GM03348 (cell line): Measurements from ENCODE around the gene OGG1.

Experiments
- DNase-seq: peaks from one replicate; pipeline ENCODE4 v3.0.0; 2012; ENCODE audit warnings: low spot score

The OGG1 gene

DNA sequence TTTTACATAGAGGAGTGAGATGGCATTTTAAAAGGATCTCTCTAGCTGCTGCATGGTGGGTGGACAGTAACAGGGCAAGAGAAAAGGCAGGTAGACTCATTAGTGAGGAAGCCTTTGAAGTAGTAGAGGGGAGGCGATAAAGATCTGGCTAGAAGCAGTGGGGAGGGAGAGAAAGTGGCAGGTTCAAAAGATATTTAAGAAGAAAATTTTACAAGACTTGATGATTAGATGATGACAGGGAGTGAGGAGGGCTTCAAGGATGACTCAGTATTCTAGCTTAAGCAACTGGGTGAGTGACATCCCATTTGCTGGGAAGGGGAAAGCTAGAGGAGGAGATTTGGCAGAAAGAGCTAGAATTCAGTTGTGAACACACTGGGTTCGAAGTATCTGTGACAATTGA lies 22.0 kb upstream of the OGG1 start:
- DNase-seq: no peak

DNA sequence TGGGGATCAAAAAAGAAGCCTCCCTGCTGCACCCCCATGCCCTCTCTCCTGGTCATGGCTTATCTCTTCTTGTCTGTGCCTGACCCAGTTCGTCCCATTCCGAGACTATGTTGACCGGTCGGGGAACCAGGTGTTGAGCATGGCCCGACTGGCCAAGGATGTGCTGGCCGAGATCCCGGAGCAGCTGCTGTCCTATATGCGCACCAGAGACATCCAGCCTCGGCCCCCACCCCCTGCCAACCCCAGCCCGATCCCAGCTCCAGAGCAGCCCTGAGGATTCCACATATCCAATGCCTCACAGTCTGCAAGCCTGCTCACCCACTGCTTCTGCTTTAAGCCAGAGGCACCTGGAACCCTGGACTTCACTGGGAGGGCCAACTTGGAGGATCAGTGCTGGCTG lies 20.3 kb upstream of the OGG1 start:
- DNase-seq: no peak

DNA sequence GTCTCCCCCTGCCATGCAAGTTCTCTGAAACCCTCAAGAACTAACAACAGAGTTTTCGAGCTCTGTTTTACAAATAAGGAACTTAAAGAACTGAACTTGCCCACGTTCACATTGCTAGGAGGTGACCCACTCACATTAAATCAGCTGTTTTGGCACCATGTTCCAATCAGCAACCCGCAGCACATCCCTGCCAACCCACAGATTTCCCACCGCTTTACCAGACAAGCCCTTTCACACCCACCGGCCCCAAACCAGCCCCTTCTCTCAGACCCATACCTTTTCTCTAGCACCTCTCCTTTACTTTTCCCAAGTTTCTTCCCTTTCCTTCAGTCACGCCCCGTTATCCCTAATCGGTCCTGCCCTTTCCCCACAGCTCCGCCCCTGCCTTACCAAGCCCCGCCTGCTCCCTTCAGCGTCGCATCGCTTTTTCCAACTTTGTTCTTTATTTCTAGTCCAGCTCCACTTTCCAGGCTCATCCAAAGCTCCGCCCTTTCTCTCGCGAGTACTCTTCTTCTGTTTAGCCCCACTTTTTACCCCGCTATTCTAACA lies 19.0 kb upstream of the OGG1 start:
- no peak for DNase-seq

DNA sequence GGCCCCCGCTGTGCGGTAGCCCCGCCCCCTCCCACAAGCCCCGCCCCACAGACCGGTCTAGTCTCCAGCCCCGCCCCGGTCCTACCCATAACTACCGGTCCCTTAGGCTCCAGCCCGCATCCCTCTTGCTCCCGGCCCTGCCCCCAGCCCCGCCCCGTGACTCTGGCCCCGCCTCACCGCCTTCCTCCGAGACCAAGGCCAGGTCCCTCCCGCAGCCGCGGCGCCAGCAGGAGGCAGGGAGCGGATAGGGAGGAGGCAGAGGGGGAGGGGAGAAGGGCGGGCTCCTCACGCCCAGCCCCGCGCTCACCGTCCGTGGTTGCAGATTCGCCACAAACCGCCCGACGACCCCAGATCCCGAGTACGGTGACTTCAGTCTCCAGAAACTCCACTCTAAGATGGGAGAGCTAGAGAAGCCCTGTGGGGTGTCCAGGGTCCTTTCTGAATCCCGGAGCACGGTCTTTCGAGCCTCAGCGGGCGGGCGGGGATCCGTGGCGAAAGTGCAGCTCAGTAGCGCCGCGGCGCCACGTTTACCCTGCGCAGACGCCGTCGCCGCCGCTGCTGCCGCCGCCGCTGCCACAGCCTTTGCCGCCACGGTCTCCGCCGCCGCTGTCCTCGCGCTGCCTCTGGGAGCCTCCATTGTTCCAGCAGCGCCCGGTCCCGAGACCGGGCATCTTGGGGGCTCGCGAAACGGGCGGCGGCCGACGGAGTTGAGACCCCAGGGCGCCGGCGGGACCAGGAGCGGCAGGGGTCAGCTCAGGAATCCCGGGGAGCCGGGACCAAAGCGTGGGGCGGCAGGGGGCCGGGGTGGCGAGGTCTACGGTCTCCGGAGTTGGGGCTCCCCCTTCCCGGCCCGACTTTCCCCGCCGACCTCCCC lies 18.3 kb upstream of the OGG1 start, which contains the start of gene BRPF1:
Gene BRPF1, plus strand, starts transcription at position 530 of the 874 bp plus-strand sequence. CDS start 2,406 bp downstream, outside the sequence.
- peak; percentile 99 for DNase-seq

DNA sequence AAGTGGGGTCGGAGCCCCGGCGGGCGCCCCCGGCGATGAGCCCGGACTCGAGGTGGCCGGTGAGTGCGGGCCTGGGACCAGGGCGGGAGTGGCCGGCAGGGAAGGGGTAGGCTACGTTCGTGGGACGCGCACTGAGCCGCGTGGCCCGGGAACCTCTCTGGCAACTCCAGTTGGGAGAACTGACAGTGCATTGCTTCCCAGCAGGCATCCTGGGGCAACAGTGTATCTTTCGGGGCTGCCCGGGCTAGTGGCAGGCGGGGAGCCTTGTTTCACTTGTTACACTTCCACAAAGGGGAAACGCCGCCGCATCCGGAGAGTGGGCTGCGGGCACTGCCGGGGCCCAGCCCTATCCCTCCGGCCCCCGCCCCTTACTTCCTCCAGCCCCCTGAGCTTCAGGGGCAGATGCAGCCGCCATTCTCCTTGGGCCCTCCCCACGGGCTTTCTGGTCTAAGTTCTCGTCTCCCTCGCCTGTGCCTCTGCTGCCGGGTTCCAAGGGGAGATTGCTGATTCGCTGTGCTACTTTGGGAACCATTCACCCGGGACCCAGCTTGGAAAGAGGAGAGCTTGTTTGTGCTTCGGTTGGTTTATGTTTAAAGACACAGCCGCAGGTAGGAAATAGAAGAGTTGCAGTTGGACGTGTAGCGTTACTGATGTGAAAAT lies 17.5 kb upstream of the OGG1 start:
- DNase-seq: peak; percentile 49

DNA sequence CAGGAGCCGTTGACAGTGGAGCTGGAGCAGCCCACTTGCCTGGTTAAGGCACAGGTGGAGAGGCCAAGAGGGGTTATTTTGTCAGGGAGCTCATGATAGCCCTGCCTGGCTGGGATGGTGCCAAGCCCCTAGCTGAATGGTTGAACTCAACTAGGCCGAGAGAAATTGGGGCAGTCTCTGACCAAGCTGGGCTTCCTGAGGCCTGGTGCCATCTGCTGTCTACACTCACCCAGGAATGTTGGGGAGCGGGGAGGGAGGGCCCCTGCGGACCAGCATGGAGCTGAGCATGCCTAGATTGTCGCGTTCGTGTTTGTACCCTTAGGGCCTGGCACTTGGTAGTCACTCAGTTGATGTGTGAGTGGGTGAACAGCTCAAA lies 17.0 kb upstream of the OGG1 start:
- peak; percentile 54 for DNase-seq

DNA sequence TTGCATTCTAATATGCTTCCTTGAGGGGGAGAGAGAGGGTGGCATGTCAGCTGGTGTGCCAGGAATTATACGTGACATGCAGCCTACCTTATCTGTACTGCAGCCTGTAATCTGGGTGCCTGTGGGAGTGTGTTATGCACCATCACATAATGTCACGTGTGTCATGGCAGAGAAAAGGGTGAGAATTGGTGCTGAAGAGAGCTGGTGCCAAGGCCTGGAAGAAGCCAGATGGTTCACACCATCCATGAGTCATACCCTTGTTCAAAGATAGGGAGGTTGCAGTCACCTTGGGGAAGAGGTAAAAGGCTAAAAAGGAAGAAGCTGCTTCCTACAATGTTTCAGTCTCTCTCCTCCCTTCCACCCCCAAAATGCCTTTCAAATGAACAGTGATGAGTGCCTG lies 12.9 kb upstream of the OGG1 start:
- no peak for DNase-seq

DNA sequence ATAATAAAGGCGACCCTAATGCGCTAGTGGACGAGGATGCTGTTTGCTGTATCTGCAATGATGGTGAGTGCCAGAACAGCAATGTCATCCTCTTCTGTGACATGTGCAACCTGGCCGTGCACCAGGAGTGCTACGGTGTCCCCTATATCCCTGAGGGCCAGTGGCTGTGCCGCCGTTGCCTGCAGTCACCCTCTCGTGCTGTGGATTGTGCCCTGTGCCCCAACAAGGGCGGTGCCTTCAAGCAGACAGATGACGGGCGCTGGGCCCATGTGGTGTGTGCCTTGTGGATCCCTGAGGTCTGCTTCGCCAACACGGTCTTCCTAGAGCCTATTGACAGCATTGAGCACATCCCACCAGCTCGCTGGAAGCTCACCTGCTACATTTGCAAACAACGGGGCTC lies 10.6 kb upstream of the OGG1 start:
- no peak for DNase-seq

DNA sequence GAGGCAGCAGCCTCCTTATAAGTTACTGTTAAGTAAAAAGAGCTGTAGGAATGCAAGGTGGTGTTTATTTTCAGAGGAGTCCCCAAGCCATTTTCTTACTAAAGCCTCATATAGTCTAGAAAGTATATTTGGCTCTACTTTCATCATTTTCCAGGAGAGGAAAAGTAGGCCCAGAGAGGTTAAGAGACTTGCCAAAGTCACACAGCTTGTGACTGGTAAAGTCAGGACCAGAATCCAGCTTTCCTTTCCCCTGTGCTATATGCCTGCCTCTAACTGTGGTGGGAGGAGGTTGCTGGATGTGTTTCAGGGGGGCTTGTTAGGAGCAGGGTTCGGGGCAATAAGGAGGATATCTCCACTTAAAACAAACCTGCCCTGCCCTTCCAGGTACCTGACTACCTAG lies 7.2 kb upstream of the OGG1 start:
- no peak for DNase-seq

DNA sequence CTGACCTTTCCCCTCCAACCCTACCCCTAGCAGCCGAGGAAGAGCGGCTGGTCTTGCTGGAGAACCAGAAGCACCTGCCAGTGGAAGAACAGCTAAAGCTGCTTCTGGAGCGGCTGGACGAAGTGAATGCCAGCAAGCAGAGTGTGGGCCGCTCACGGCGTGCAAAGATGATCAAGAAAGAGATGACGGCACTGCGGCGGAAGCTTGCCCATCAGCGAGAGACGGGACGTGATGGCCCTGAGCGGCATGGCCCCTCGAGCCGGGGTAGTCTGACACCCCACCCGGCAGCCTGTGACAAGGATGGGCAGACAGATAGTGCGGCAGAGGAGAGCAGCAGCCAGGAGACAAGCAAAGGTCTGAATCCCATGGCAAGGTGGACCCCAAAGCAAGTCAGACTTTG lies 6.2 kb upstream of the OGG1 start:
- no peak for DNase-seq

DNA sequence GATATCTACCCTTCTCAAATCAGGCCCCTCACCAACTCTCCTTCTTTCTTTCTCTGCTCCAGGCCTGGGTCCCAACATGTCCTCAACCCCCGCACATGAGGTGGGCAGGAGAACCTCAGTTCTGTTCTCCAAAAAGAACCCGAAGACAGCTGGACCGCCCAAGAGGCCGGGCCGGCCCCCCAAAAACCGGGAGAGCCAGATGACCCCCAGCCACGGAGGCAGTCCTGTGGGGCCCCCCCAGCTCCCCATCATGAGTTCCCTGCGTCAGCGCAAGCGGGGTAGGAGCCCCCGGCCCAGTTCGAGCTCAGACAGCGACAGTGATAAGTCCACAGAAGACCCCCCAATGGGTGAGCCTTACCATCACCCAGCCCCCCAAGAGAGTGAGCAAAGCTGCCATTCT lies 5.6 kb upstream of the OGG1 start:
- no peak for DNase-seq

DNA sequence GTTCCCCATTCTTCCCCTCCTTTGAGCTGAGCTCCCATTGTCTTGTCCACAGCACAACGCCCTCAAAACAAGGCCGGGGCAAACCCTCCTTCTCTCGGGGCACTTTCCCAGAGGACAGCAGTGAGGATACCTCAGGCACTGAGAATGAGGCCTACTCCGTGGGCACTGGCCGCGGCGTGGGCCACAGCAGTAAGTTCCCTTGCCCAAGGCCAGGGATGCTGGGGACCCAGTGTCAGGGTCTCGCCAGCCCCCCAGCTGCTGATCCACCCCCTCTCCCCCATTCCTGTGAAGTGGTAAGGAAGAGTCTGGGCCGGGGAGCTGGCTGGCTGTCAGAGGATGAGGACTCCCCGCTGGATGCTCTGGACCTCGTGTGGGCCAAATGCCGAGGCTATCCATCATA lies 4.2 kb upstream of the OGG1 start:
- DNase-seq: no peak

DNA sequence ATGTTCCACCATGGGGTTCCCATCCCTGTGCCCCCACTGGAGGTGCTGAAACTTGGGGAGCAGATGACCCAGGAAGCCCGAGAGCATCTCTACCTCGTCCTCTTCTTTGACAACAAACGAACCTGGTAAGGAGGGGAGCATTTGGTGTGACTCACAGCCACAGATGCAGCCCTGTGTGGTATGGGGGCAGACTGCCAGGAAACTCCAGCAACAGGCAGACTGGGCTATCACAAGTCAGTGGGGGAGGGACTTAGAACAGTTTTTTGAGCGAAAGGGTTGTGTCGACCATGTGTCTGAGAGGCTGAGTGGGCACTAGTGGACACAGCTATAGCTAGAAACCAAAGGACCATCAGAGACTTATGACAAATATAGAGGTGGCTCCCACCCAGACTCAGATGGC lies 3.4 kb upstream of the OGG1 start:
- DNase-seq: peak; percentile 36

DNA sequence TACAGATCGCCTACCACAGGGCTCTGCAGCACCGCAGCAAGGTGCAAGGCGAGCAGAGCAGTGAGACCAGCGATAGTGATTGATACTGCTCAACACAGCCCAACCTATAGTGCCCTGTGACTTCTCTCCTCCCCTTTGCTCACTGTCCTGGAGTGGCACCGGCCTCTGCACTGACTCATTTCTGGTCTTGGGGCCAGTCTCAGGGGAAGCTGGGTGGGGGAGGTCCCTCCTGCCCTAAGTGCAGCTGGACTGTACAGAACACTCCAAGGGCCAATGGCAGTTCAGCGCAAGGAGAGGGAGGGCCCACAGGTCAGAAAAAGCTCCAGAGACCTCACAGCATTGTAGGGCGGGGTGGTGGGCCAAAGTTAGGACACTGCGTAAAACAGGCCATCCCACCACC lies 2.5 kb upstream of the OGG1 start:
- DNase-seq: no peak

DNA sequence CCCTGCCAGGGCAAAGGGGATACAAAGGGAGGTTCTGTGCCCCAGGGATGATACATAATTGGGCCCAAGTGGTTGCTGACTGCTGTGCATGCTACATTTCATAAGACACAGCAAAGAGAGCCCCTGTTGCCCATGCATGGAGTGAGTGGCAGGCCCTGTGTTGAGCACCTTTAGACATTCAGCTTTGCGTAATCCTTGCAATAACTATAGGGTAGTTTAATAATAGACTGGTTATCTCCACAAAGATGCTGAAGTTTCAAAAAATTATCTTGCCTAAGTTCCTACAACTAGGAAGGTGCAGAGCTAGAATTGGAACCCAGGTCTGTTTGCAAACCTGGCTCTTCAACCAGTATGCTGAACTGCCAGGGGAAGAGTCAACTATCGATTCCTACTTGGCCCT lies 1.7 kb upstream of the OGG1 start:
- no peak for DNase-seq

DNA sequence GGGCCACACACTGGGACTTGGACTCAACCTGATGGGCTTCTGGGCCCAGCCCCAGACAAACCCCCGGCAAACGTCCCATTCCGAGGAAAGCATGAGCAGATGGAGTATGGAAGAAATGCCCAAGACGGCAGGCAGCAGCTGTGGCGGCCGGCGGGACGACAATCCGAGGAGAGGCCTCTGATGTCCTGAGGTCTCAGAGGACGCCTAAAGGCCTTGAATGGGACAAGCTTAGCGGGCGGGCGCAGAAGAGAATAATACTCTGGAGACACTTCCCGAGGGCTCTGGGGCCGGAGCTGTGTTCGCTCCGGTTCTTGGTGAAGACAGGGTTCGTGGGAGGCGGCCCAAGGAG lies 482 bp upstream of the OGG1 start:
- no peak for DNase-seq

DNA sequence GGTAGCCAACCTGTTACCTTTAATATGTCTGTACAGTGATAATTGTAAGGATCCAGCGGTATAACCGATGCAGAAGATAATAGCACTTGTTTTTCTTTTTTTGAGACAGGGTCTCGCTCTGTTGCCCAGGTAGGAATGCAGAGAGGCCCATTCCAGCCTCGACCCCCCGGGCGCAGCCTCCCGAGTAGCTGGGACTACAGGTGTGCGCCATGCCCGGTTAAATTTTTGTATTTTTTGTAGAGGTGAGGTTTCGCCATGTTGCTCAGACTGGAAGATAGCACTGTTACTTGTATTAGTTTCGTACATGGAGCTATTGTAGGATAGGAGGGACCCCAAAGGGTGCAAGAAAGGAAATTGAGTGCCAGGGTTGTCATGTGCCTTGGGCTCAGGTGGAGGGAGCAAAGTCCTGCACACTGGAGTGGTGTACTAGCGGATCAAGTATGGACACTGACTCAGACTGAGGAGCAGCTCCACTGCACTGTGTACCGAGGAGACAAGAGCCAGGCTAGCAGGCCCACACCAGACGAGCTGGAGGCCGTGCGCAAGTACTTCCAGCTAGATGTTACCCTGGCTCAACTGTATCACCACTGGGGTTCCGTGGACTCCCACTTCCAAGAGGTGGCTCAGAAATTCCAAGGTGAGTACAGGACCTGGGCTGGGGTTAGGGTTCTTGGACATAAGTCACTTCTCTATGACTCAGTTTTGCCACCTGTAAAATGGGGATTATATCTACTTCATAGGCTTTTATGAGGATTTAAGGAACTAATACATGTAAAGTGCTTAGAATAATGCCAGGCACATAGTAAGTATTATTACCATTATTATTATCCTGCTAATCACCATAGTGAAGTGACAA lies 1.0 kb downstream of the OGG1 start:
- peak; percentile 32 for DNase-seq

DNA sequence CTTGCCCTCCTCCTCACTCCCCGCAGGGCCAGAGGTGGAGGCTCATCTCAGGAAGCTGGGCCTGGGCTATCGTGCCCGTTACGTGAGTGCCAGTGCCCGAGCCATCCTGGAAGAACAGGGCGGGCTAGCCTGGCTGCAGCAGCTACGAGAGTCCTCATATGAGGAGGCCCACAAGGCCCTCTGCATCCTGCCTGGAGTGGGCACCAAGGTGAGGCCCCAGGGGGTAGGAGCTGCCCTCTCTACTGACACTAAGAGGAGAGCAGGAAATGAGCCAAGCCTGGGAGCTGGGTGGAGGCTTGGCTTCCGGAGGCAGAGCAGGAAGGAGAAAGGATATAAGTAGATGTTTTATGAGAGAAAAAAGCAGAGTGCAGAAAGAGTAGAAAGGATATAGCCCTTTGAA lies 4.9 kb downstream of the OGG1 start:
- no peak for DNase-seq

DNA sequence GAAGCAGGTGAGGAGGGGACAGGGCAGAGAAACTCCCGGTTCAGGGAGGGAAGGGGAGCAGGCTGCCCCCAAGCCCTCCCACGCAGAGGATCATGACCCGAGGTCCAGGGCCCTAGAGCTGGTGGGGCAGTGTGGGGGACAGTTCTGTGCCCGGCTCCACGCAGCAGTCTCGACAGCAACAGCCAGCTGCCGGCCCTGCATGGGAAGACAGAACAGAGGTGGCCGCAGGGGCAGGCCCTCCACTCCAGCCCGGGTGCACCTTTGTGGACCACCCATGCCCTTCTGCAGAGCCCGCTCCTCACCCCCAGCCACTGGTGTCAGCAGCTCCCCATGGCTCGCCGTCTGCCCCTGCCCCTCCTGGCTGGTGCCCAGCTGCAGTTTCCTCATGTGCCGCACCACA lies 7.7 kb downstream of the OGG1 start:
- no peak for DNase-seq

DNA sequence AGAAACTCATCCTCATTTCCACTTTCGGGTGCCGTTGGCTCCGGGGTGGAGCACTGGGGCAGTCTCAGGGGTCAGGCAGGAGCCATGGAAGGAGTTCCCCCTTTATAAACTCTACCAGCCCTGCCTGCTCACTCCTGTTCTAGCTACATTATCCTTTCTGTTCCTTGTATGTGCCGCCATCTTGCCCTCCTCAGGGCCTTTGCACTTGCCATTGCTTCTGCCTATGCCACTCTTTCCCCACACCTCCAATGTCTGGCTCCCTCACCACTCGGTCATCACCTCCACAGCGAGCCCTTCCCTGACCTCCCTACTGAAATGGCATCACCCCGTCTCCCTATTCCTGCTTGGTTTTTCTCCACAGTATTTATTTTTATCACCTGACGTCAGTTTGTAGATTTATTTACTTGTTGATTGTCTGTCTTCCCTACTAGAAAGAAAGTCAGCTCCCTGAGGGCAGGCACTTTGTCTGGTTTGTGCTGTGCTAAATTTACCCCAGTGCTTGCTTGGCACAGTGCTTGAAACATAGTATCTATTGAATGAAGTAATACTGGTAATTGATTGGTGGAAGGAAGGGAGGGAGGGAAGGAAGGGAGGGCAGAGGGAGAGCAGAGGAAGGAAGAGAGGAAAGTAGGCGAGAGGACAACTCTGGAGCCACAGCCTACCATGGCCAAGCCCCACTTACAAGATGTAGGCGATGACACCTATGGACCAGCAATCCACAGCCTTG lies 11.2 kb downstream of the OGG1 start:
- DNase-seq: no peak

DNA sequence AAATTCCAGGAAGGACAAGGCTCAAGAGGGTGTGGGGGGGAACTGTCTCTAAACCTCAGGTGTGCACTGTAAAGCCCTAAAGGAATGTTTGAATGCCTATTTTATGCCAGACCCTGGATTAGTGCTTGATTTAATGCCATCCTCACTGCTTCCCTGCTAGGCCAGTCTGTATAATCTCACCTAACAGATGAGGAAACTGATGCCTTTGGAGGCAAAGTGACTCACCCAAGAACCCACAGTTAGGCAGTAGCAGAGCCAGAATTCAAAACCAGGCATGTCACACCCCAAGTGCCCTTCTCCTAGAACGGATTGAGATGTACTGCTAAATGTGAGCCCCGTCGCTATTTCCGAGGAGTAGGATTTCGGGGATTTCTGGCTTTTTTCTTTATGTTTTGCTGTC lies 12.2 kb downstream of the OGG1 start:
- DNase-seq: no peak

DNA sequence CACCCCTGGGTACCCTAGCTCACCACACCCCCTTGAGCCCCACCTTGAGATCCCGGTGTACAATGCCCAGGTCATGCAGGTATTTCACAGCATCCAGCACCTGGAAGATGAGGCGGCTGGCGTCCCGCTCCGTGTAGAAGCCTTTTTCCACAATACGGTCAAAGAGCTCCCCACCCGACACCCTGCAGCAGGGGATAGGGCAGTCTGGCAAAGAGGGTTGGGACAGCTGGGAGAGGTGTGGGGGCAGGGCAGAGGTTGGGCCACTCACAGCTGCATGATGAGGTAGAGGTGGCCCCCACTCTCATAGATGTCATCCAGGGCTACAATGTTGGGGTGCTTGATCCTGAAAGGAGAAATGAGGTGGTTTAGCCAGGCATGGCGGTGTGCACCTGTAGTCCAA lies 13.1 kb downstream of the OGG1 start:
- DNase-seq: no peak
